Activated CD8-positive, alpha-beta memory T cell treated with anti-CD3 and anti-CD28 coated beads for 1 hour (primary cell): ENCODE measurements around the gene PCSK5.
"Not testable (repeated sequence)": the region's sequence is repeated elsewhere in the genome, so short reads cannot be mapped to it uniquely, and the experiment has no call there.

Source experiments
- DNase-seq, 2 donors: peaks; one replicate each; pipeline ENCODE4 v3.0.0-alpha.2; 2020; ENCODE audit warnings: low read depth in 1 of 2; ENCODE audit errors: extremely low read depth in 1 of 2

PCSK5 gene

GRCh38 chr9:75890472-75891276 lies at the start of gene PCSK5:
Gene PCSK5, plus strand, starts transcription at chr9:75890673. Its CDS starts 509 bp downstream, at chr9:75891182.
- DNase-seq = peak; percentile 64 to 70

DNA sequence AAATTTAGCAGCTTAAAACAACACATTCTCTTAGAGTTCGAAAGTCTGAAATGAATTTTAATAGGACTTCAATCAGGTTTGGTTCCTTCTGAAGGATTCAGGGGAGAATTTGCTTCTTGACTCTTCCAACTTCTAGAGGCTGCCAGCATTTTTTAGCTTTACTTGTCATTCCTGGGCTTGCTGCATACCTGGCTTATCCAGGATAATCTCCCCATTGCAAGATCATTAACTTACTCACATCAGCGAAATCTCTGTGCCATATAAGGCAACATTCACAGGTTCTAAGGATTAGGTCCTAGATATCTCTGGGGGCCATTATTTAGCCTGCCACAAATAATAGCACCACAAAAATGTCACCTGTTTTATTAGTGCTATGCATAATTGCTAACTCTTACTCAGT lies 46.2 kb upstream of the PCSK5 start:
- DNase-seq = no peak

DNA sequence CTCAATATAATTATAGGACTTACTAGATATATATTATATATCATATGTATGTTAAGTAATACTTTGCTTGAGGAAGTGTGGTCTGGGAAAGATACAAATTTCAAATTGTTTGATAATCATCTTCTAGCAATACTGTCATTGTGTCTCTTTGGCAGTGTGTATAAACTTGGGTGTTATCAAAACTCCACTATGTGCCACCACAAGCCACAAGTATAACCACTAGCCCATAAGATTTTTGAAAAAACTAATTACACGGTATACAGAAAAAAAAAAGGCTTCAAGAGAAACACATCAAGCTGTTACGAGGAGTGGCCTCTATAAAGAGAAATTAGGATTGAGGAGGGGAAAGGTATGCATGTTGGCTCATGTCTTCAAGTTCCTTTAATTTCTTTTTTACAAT lies 44.7 kb upstream of the PCSK5 start:
- DNase-seq = no peak

- DNase-seq = no peak
Measured at GRCh38 chr9:75847085-75847484, 43.4 kb upstream of the PCSK5 start.

GRCh38 chr9:75850459-75851200 lies 39.8 kb upstream of the PCSK5 start:
- no peak for DNase-seq

DNA sequence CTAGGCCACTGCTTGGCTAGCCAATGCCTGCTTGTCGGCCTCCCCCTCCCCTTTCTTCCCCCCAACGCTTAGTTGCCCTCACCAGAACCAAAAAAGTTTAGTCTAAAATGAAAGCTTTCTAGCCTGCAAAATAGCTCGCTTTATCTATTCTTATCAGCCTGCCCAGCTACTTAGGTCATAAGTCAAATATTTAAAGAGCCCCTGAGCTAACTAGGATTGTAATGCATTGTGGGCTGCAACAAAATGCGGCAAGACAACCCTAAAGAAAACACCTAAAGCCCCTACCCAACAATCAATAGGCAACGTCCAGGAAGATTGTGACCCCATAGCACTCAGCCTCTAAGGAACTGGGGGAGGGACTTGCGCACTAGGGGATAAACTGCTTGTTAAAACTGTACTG lies 38.6 kb upstream of the PCSK5 start:
- DNase-seq = no peak

- no peak for DNase-seq
Measured at GRCh38 chr9:75852746-75853145, 37.7 kb upstream of the PCSK5 start.

DNA sequence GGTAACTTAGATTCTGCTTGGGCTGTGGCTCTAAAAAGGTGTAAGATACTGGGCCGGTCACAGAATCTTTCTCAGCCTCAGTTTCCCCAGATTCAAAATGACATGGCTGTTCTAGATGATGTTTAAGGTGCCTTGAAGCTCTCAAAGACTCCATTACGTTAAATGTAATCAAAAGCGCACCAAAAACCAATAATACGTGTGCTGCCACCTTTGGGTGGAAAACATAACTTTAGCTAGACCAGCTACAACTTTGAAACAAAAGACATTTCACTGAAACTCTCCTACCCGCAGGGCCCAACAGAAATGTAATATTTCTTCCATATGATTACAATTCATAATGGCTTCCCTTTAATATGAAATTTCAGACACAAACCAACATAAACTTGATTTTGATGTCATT lies 35.0 kb upstream of the PCSK5 start:
- no peak for DNase-seq

GRCh38 chr9:75858497-75859092 lies 31.9 kb upstream of the PCSK5 start:
- no peak for DNase-seq

GRCh38 chr9:75864266-75864665 lies 26.2 kb upstream of the PCSK5 start:
- DNase-seq = no peak

DNA sequence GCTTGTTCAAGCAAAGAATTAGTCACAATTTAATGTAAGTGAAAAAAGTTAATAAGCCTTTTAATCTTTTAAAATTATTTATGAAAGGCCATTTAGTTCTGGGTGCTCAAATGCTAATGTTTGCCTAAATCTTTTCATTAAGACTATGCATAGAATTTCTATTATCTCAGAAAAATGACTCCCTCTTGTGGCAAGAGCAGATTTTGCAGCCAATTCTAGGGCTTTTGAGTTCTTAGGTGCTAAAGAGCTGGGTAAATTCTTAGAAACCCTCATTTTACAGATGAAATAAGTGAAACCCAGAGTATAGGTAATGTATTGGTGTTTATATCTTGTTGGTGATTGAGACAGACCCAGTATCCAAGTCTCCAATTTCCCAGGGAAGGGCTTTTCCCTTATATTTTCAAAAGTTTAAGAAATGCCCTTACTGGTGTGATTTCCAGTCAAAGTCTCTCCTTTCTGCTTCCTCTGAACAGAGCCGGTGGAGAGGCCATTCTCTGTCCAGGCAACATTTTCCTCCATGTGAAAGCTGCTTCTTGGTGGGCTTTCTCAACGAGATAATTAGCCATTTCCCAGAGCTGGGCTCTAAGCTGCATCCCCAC lies 24.1 kb upstream of the PCSK5 start:
- no peak for DNase-seq

DNA sequence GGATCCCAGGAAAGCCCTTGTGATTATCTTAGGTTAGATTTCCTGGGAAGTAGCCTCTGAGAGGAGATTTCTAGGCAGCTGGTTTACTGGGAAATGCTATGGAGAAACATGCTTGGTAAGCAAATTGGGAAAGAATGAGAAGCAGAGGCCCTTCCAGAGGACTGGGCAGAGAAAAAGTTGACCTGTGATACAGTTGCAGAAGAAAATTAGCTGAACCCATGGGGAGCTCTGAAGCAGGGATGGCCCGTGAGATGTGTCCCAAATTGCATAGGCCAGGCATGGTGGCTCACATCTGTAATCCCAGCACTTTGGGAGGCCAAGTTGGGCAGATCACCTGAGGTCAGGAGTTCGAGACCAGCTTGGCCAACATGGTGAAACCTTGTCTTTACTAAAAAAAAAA lies 21.9 kb upstream of the PCSK5 start:
- not testable (repeated sequence) for DNase-seq

DNA sequence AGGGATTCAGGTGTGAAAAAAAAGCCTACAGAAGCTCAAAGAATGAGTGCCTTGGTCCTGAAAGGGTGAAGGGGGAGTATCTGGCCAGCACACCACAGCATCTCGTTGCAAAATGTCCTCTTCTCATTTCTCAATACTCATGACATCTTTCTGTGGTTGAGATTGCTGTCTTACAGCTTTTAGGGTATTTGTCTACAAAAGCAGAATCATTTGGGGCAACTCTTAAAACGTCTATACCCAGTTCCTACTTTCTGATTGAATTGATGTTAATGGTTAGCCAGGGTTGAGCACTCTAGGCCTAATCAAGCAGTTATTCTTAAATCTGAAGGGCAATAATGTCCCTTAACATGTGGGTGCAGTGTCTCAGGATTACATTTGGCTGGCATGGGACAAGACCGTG lies 21.2 kb upstream of the PCSK5 start:
- no peak for DNase-seq

DNA sequence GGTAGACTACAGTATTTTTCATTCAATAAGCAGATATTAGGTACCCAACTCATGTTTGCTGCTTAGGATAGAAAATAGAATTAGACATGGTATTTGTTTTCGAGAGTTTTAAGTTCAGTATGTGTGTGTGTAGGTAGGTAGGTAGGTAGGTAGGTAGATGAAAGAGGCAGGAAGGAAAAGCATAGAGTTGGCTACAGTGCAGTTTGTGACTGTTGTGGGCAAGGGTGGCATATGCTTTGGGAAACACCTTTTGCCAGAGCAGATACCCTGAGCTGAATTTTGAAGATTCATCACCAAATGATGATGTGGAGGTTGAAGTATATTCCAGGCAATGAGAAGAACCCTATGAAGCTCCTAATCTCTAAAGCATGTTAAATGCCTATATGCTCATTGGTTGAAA lies 20.0 kb upstream of the PCSK5 start:
- DNase-seq = no peak

- DNase-seq = no peak
Measured at GRCh38 chr9:75871624-75872023, 18.8 kb upstream of the PCSK5 start.

GRCh38 chr9:75873712-75874111 lies 16.8 kb upstream of the PCSK5 start:
- DNase-seq = no peak

GRCh38 chr9:75876999-75877640 lies 13.4 kb upstream of the PCSK5 start:
- no peak for DNase-seq

GRCh38 chr9:75878488-75878860 lies 12.0 kb upstream of the PCSK5 start:
- DNase-seq = no peak

- DNase-seq = no peak
Measured at GRCh38 chr9:75880618-75881017, 9.9 kb upstream of the PCSK5 start.

DNA sequence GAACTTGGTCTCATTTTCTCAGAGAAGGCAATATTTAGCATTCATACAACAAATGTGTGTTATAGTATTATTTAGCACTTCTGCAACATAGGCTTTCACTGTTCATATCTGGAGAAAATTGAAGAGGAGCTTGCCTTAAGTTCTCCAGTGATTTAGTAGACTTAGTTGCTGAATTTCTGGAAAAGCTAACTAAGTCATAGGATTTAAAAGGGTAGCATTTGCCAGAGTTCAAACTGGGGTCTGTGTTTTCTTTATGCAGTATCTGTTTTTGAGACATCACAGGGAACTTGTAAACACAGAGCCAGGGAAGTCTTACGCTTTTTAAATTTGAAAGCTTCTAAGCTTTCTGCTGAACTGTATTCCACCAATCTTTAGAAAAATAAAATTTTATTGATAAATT lies 8.7 kb upstream of the PCSK5 start:
- DNase-seq = no peak

GRCh38 chr9:75885652-75886051 lies 4.8 kb upstream of the PCSK5 start:
- no peak for DNase-seq
